ENCODE results near the gene DVL2.
"Not testable (repeated sequence)": the region's sequence is repeated elsewhere in the genome, so short reads cannot be mapped to it uniquely, and the experiment has no call there.

The DVL2 gene

GRCh38 chr17:7184091-7184488, 50.2 kb downstream of the DVL2 start:
- TF ChIP-seq EZH2phosphoT487 (IDR thresholded peaks at IDR 0.05; ENCODE audit: borderline replicate concordance, low read length), result no peak
- TF ChIP-seq CTCF (IDR thresholded peaks at IDR 0.05; ENCODE audit: low read depth, low read length, poor library complexity, severe bottlenecking), result no peak
- no peaks in the 10 kb centered on the region for H3K9me3 ChIP-seq (ENCODE audit: control insufficient read depth, insufficient read depth, low read length)
- H3K4me1 ChIP-seq (ENCODE audit: control insufficient read depth, low read length), result no peaks in the 10 kb centered on the region
- H3K4me3 ChIP-seq (ENCODE audit: low read length), result no peak overlapping the region
- no peaks in the 10 kb centered on the region for H4K20me1 ChIP-seq (ENCODE audit: control insufficient read depth, insufficient read depth, low read depth, low read length)
- H3F3A ChIP-seq (ENCODE audit: control insufficient read depth, insufficient read depth), result no peaks in the 10 kb centered on the region
- H3K79me2 ChIP-seq (ENCODE audit: control insufficient read depth, low read length), result no peaks in the 10 kb centered on the region
- H3K9me2 ChIP-seq (replicated peaks; ENCODE audit: control insufficient read depth, low read length), result no peaks in the 10 kb centered on the region
- no peaks in the 10 kb centered on the region for H3K36me3 ChIP-seq (ENCODE audit: control insufficient read depth, low read length)
- no peak overlapping the region for H3K27ac ChIP-seq (ENCODE audit: low read depth, low read length)
- no peak overlapping the region for H3K4me2 ChIP-seq (ENCODE audit: low read length)
- H3K27me3 ChIP-seq (ENCODE audit: control insufficient read depth, low read length), result peaks cover 3% of the 10 kb centered on the region; the same call in 1 of the 2 replicates

- H3K9me3 ChIP-seq (ENCODE audit: control insufficient read depth, insufficient read depth, low read length), result no peaks in the 10 kb centered on the region
- no peak overlapping the region for H3K4me2 ChIP-seq (ENCODE audit: low read length)
- H4K20me1 ChIP-seq (ENCODE audit: control insufficient read depth, insufficient read depth, low read depth, low read length), result no peaks in the 10 kb centered on the region
- peaks cover 3% of the 10 kb centered on the region; the same call in 1 of the 2 replicates for H3K27me3 ChIP-seq (ENCODE audit: control insufficient read depth, low read length)
- no peaks in the 10 kb centered on the region for H3K9me2 ChIP-seq (replicated peaks; ENCODE audit: control insufficient read depth, low read length)
- TF ChIP-seq CTCF (IDR thresholded peaks at IDR 0.05; ENCODE audit: low read depth, low read length, poor library complexity, severe bottlenecking) (no peak), EZH2phosphoT487 (IDR thresholded peaks at IDR 0.05; ENCODE audit: borderline replicate concordance, low read length) (no peak)
- H3K36me3 ChIP-seq (ENCODE audit: control insufficient read depth, low read length), result no peaks in the 10 kb centered on the region
- no peaks in the 10 kb centered on the region for H3F3A ChIP-seq (ENCODE audit: control insufficient read depth, insufficient read depth)
- H3K79me2 ChIP-seq (ENCODE audit: control insufficient read depth, low read length), result no peaks in the 10 kb centered on the region
- no peaks in the 10 kb centered on the region for H3K4me1 ChIP-seq (ENCODE audit: control insufficient read depth, low read length)
- no peak overlapping the region for H3K4me3 ChIP-seq (ENCODE audit: low read length)
- no peak overlapping the region for H3K27ac ChIP-seq (ENCODE audit: low read depth, low read length)
Observed at GRCh38 chr17:7183433-7184090, 50.8 kb downstream of the DVL2 start.

- not testable (repeated sequence) for H3K4me1 ChIP-seq (ENCODE audit: control insufficient read depth, low read length); H3K4me3 ChIP-seq (ENCODE audit: low read length); H3K79me2 ChIP-seq (ENCODE audit: control insufficient read depth, low read length); H3K9me3 ChIP-seq (ENCODE audit: control insufficient read depth, insufficient read depth, low read length); H4K20me1 ChIP-seq (ENCODE audit: control insufficient read depth, insufficient read depth, low read depth, low read length); H3F3A ChIP-seq (ENCODE audit: control insufficient read depth, insufficient read depth); H3K9me2 ChIP-seq (replicated peaks; ENCODE audit: control insufficient read depth, low read length); H3K36me3 ChIP-seq (ENCODE audit: control insufficient read depth, low read length); H3K27ac ChIP-seq (ENCODE audit: low read depth, low read length); H3K4me2 ChIP-seq (ENCODE audit: low read length)
- peaks cover 12% of the 10 kb centered on the region for H3K27me3 ChIP-seq (ENCODE audit: control insufficient read depth, low read length)
Observed at GRCh38 chr17:7182101-7182500, 52.2 kb downstream of the DVL2 start.

- H3K4me2 ChIP-seq (ENCODE audit: low read length), result no peak within 1 kb of the TSS
- H3K9me3 ChIP-seq (ENCODE audit: control insufficient read depth, insufficient read depth, low read length), result peaks cover 12% of the 10 kb centered on the region; the same call in 1 of the 2 replicates
- H3K4me3 ChIP-seq (ENCODE audit: low read length), result no peak within 1 kb of the TSS
- no peaks in the 10 kb centered on the region for H3K79me2 ChIP-seq (ENCODE audit: control insufficient read depth, low read length)
- no peaks in the 10 kb centered on the region for H3K9me2 ChIP-seq (replicated peaks; ENCODE audit: control insufficient read depth, low read length)
- peaks cover 8% of the 10 kb centered on the region for H3K4me1 ChIP-seq (ENCODE audit: control insufficient read depth, low read length)
- H4K20me1 ChIP-seq (ENCODE audit: control insufficient read depth, insufficient read depth, low read depth, low read length), result no peaks in the 10 kb centered on the region
- no peaks in the 10 kb centered on the region; the same call in 1 of the 2 replicates for H3F3A ChIP-seq (ENCODE audit: control insufficient read depth, insufficient read depth)
- no peak for TF ChIP-seq EZH2phosphoT487 (IDR thresholded peaks at IDR 0.05; ENCODE audit: borderline replicate concordance, low read length)
- TF ChIP-seq CTCF (IDR thresholded peaks at IDR 0.05; ENCODE audit: low read depth, low read length, poor library complexity, severe bottlenecking), result no peak
- H3K36me3 ChIP-seq (ENCODE audit: control insufficient read depth, low read length), result no peaks in the 10 kb centered on the region
- H3K27ac ChIP-seq (ENCODE audit: low read depth, low read length), result no peak within 1 kb of the TSS
- peaks cover 16% of the 10 kb centered on the region for H3K27me3 ChIP-seq (ENCODE audit: control insufficient read depth, low read length)
Observed at GRCh38 chr17:7179317-7180254, 54.7 kb downstream of the DVL2 start, which contains the start of gene ASGR1. Gene ASGR1 (minus strand): TSS chr17:7179370. CDS start chr17:7178563, 807 bp downstream.
